Measurements from ENCODE around the gene SHB. TPM values are rescaled to one million over a fixed set of nuclear protein-coding genes. Genes with fewer than 3 reads are reported as not detected.

The SHB gene
- total and polyA plus RNA-seq, 2 of the 13 experiments (the other 11 are each of a cell fraction or from before 2014, with no cell fraction given) = 19.4 to 20.7 TPM

GRCh38 chr9:38035873-38036272 lies 33.2 kb downstream of the SHB start (continued):
- TF ChIP-seq GATAD2A (CRISPR knock-in tag; IDR thresholded peaks at IDR 0.05) = peak; percentile 24; the same call in 1 of the 2 replicates
- no peak for TF ChIP-seq ZFP36L1 (CRISPR knock-in tag; IDR thresholded peaks at IDR 0.05)
- TF ChIP-seq NR1H2 (CRISPR knock-in tag; IDR thresholded peaks at IDR 0.05; ENCODE audit: borderline replicate concordance, low read depth) = no peak
- no peak for TF ChIP-seq DZIP1 (CRISPR knock-in tag; IDR thresholded peaks at IDR 0.05)
- peak; percentile 70 for TF ChIP-seq ZNF687 (CRISPR knock-in tag; IDR thresholded peaks at IDR 0.05)
- TF ChIP-seq MAZ (IDR thresholded peaks at IDR 0.05; ENCODE audit: borderline replicate concordance, low read depth, low read length) = no peak
- TF ChIP-seq MAZ (CRISPR knock-in tag; IDR thresholded peaks at IDR 0.05; ENCODE audit: low read depth) = no peak
- peak; percentile 69 for TF ChIP-seq FOSL1 (CRISPR knock-in tag; IDR thresholded peaks at IDR 0.05; ENCODE audit: borderline replicate concordance)
- no peak for TF ChIP-seq ZSCAN25 (CRISPR knock-in tag; IDR thresholded peaks at IDR 0.05)
- TF ChIP-seq GZF1 (CRISPR knock-in tag; IDR thresholded peaks at IDR 0.05) = no peak
- TF ChIP-seq ZBTB46 (CRISPR knock-in tag; IDR thresholded peaks at IDR 0.05; ENCODE audit: borderline replicate concordance) = no peak
- TF ChIP-seq ARID5B (CRISPR knock-in tag; IDR thresholded peaks at IDR 0.05) = peak; percentile 29; the same call in 1 of the 2 replicates
- 0 out of 2 replicates have a peak, but pooled peaks have one; percentile 15 for TF ChIP-seq ESRRA (CRISPR knock-in tag; IDR thresholded peaks at IDR 0.05; ENCODE audit: low read depth)
- TF ChIP-seq TFDP2 (CRISPR knock-in tag; IDR thresholded peaks at IDR 0.05) = no peak
- TF ChIP-seq TAF1 (CRISPR knock-in tag; IDR thresholded peaks at IDR 0.05) = no peak

Measured in HepG2 (cell line).